Activated CD4-positive, alpha-beta T cell treated with anti-CD3 and anti-CD28 coated beads, Interleukin-2, amount 10 ng/mL, durations not matched to agents 7 days and 5 days (primary cell): Measurements from ENCODE around the gene SPDYE11. TPM values are rescaled to one million over a fixed set of nuclear protein-coding genes. Genes with fewer than 3 reads are reported as not detected.
"Not testable (repeated sequence)": the region's sequence is repeated elsewhere in the genome, so short reads cannot be mapped to it uniquely, and the experiment has no call there.

Experiments used
- CTCF ChIA-PET: fragments of 350-600 bp; sonication (Branson Sonifier 250); formaldehyde crosslinking; loops from one replicate; lab custom pipeline; 2021; ENCODE audit warnings: antibody characterized with exemption; lab: Charles Lee
- POLR2A ChIA-PET: fragments of 350-600 bp; sonication (Branson Sonifier 250); formaldehyde crosslinking; loops from one replicate; lab custom pipeline; 2021; ENCODE audit warnings: antibody characterized with exemption; lab: Charles Lee
- DNase-seq: peaks from one replicate; pipeline ENCODE4 v3.0.0-alpha.2; 2020
- H3K27ac Mint-ChIP-seq: one replicate; pipeline ENCODE4 v1.8.0; 2021; ENCODE audit warnings: mild to moderate bottlenecking, moderate library complexity, mixed read lengths
- H3K27me3 Mint-ChIP-seq: one replicate; pipeline ENCODE4 v1.8.0; 2021; ENCODE audit warnings: mixed read lengths
- H3K36me3 Mint-ChIP-seq: one replicate; pipeline ENCODE4 v1.8.0; 2021; ENCODE audit warnings: low read depth, mixed read lengths
- H3K4me1 Mint-ChIP-seq: one replicate; pipeline ENCODE4 v1.8.0; 2021; ENCODE audit warnings: mixed read lengths
- H3K4me3 Mint-ChIP-seq: one replicate; pipeline ENCODE4 v1.8.0; 2021; ENCODE audit warnings: mild to moderate bottlenecking, moderate library complexity, mixed read lengths
- H3K9me3 Mint-ChIP-seq: one replicate; pipeline ENCODE4 v1.8.0; 2021; ENCODE audit warnings: mixed read lengths
- total RNA-seq, 2 experiments: library from RNA; stranded (reverse); gene quantifications; one replicate each; pipeline ENCODE4 v1.2.3, GENCODE V29; 2021

Gene SPDYE11, protein sequence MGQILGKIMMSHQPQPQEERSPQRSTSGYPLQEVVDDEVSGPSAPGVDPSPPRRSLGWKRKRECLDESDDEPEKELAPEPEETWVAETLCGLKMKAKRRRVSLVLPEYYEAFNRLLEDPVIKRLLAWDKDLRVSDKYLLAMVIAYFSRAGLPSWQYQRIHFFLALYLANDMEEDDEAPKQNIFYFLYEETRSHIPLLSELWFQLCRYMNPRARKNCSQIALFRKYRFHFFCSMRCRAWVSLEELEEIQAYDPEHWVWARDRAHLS
- total RNA-seq, result not detected

DNA sequence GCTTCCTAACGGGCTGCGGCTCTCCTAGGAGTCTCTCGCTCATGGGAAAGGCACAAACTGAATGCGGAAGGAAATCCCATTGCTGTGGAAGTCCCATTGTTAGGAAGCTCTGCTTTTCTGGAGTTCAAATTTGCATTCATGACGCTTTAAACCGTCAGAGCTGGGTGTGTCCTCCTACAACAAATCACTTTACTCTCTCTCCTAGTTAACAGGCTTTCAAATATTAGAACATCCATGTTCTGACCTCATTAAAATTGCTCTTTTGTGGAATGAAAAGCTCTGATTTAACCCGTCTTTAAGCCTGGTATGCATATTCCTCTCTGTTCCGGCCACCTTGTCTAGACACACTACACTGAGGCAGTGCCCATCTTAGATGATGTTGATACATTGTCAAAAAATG is at the start of gene SPDYE11:
TSS of gene SPDYE11 (minus strand) at position 101 of the 400 bp plus-strand sequence. CDS start 1,800 bp downstream, outside the sequence.
- H3K4me3 Mint-ChIP-seq, H3K27me3 Mint-ChIP-seq, H3K4me1 Mint-ChIP-seq, H3K27ac Mint-ChIP-seq, H3K36me3 Mint-ChIP-seq, DNase-seq, POLR2A ChIA-PET, H3K9me3 Mint-ChIP-seq, CTCF ChIA-PET: not testable (repeated sequence)

DNA sequence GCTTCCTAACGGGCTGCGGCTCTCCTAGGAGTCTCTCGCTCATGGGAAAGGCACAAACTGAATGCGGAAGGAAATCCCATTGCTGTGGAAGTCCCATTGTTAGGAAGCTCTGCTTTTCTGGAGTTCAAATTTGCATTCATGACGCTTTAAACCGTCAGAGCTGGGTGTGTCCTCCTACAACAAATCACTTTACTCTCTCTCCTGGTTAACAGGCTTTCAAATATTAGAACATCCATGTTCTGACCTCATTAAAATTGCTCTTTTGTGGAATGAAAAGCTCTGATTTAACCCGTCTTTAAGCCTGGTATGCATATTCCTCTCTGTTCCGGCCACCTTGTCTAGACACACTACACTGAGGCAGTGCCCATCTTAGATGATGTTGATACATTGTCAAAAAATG is 28.2 kb upstream of the SPDYE11 start, which contains the start of gene SPDYE9:
TSS of gene SPDYE9 (minus strand) at position 101 of the 400 bp plus-strand sequence. CDS start 1,800 bp downstream, outside the sequence.
- H3K27me3 Mint-ChIP-seq, H3K9me3 Mint-ChIP-seq, H3K4me1 Mint-ChIP-seq, POLR2A ChIA-PET, H3K4me3 Mint-ChIP-seq, H3K36me3 Mint-ChIP-seq, H3K27ac Mint-ChIP-seq, DNase-seq, CTCF ChIA-PET: not testable (repeated sequence)

DNA sequence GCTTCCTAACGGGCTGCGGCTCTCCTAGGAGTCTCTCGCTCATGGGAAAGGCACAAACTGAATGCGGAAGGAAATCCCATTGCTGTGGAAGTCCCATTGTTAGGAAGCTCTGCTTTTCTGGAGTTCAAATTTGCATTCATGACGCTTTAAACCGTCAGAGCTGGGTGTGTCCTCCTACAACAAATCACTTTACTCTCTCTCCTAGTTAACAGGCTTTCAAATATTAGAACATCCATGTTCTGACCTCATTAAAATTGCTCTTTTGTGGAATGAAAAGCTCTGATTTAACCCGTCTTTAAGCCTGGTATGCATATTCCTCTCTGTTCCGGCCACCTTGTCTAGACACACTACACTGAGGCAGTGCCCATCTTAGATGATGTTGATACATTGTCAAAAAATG is 28.0 kb downstream of the SPDYE11 start, which contains the start of gene SPDYE8:
TSS of gene SPDYE8 (minus strand) at position 101 of the 400 bp plus-strand sequence. CDS start 1,800 bp downstream, outside the sequence.
- H3K27ac Mint-ChIP-seq, POLR2A ChIA-PET, H3K27me3 Mint-ChIP-seq, H3K36me3 Mint-ChIP-seq, H3K4me3 Mint-ChIP-seq, DNase-seq, H3K9me3 Mint-ChIP-seq, H3K4me1 Mint-ChIP-seq, CTCF ChIA-PET: not testable (repeated sequence)

DNA sequence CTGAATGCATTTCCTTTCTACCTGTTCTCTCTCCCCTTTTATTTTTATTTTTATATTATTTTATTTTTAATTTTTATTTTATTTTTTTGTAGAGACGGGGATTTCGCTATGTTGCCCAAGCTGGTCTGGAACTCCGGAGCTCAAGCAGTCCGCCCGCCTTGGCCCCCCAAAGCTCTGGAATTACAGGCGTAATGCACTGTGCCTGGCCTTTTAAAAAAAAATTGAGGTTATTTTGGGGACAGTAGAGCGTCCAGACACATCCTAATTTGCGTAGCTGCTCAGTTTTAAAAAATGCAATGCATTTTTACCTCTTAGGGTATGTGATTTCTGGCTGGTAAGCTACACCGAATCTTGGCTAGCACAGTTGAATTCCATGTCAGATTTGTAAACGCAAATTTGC is 51.2 kb downstream of the SPDYE11 start:
- H3K27me3 Mint-ChIP-seq, CTCF ChIA-PET, H3K4me1 Mint-ChIP-seq, H3K9me3 Mint-ChIP-seq, H3K36me3 Mint-ChIP-seq, H3K27ac Mint-ChIP-seq, POLR2A ChIA-PET: not testable (repeated sequence)
- DNase-seq, result peak; percentile 4
- H3K4me3 Mint-ChIP-seq, result peak overlapping the region; percentile 41

DNA sequence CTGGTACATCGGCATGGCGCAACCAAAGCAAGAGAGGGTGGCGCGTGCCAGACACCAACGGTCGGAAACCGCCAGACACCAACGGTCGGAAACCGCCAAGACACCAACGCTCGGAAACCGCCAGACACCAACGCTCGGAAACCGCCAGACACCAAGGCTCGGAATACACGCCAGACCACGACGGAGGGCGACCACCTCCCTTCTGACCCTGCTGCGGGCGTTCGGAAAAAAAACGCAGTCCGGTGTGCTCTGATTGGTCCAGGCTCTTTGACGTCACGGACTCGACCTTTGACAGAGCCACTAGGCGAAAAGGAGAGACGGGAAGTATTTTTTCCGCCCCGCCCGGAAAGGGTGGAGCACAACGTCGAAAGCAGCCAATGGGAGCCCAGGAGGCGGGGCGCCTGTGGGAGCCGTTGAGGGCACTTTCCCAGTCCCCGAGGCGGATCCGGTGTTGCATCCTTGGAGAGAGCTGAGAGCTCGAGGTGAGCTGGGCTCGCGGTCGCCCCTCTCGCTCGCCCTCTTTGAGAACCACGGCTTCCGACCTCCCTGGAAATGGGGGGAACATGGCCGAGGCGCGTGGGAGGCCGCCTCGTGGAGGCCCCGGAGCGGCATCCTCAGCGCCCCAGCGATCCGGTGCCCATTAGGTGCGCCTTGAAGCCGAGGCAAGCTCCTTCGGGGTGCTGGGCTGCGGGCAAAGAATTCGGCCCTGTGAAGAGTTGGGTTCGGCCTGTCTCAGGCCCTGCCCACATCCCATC is 51.8 kb downstream of the SPDYE11 start:
- H3K4me3 Mint-ChIP-seq, result peak overlapping the region; percentile 86
- peak; percentile 85 for DNase-seq
- H3K9me3 Mint-ChIP-seq, CTCF ChIA-PET, POLR2A ChIA-PET, H3K36me3 Mint-ChIP-seq, H3K4me1 Mint-ChIP-seq, H3K27me3 Mint-ChIP-seq: not testable (repeated sequence)
- peak overlapping the region; percentile 96 for H3K27ac Mint-ChIP-seq

DNA sequence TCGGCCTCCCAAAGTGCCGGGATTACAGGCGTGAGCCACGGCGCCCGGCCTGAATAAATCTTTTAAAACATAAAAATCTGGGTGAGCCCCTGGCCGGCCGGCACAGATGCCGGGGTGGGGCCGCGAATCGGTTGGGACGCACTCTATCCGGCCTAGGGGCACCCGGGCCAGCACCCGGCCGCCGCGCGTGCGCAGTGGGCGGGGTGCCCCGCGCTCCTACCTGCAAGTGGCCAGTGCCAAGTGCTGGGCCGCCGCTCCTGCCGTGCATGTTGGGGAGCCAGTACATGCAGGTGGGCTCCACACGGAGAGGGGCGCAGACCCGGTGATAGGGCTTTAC is 52.4 kb downstream of the SPDYE11 start:
- POLR2A ChIA-PET, result not testable (repeated sequence)

DNA sequence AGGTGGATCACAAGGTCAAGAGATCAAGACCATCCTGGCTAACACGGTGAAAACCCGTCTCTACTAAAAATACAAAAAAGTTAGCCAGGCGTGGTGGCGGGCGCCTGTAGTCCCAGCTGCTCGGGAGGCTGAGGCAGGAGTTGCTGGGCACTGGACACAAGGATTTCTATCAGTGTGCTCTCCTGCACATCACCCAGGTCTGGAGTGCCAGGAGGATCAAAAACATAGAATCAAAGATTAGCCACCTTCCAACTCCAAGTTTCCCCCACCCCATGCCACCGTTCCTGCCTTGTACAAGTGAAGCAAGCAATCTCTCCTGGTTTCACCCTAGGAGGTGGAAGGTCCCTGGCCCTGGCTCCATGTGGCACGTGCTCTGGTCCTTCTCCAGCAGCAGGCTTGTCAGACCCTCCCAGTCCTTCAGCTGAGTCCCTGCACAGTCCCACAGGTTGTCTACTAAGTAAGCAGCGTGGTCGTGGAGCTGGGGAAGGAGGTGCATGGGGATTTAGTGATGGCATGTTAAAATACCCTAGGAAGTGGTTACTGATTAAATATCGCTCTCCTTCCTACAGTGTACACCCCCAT is 59.7 kb downstream of the SPDYE11 start:
- H3K4me3 Mint-ChIP-seq, CTCF ChIA-PET: not testable (repeated sequence)

More for the DNA sequence above, 52.4 kb downstream of the SPDYE11 start:
- CTCF ChIA-PET, H3K27me3 Mint-ChIP-seq, H3K36me3 Mint-ChIP-seq, H3K4me1 Mint-ChIP-seq, H3K9me3 Mint-ChIP-seq: not testable (repeated sequence)
- peak overlapping the region; percentile 86 for H3K4me3 Mint-ChIP-seq
- peak overlapping the region; percentile 96 for H3K27ac Mint-ChIP-seq
- peak; percentile 62 for DNase-seq

More for the DNA sequence above, 59.7 kb downstream of the SPDYE11 start:
- H3K36me3 Mint-ChIP-seq, H3K9me3 Mint-ChIP-seq, H3K27me3 Mint-ChIP-seq, H3K27ac Mint-ChIP-seq, H3K4me1 Mint-ChIP-seq, POLR2A ChIA-PET, DNase-seq: not testable (repeated sequence)

Other genes with a start within 250 kb of the SPDYE11 start
- gene TYW1B, start 229.7 kb downstream of the SPDYE11 start, total RNA-seq, result 1 to 10 TPM; 4.5 to 4.6 TPM
- 10 to 100 TPM; 55.0 to 59.6 TPM for gene POM121, start 132.8 kb downstream of the SPDYE11 start, total RNA-seq
- 1 to 10 TPM; 1.2 to 1.5 TPM for gene TRIM74, start 88.4 kb downstream of the SPDYE11 start, total RNA-seq
- gene SPDYE8, start 28.1 kb downstream of the SPDYE11 start, total RNA-seq, result not detected
- gene SPDYE9, start 28.1 kb upstream of the SPDYE11 start, total RNA-seq, result not detected